HG03469 (cell line): ENCODE data around the gene KCTD12.

Source experiments
- ATAC-seq: cut with Tn5 transposase; IDR thresholded peaks from one replicate; pipeline ENCODE4 v1.9.1; 2021; ENCODE audit warnings: mild to moderate bottlenecking, moderate library complexity, moderate number of reproducible peaks; ENCODE audit not compliant: unreplicated experiment

Gene KCTD12

GRCh38 chr13:76861859-76862258 is 24.3 kb downstream of the KCTD12 start:
- no peak for ATAC-seq

- no peak for ATAC-seq
Measured at GRCh38 chr13:76860706-76861105, 25.5 kb downstream of the KCTD12 start.

- ATAC-seq, result no peak
Measured at GRCh38 chr13:76854894-76855293, 31.3 kb downstream of the KCTD12 start.

- ATAC-seq, result no peak
Measured at GRCh38 chr13:76853921-76854608, 32.1 kb downstream of the KCTD12 start.

GRCh38 chr13:76853481-76853880 is 32.7 kb downstream of the KCTD12 start:
- ATAC-seq, result no peak

GRCh38 chr13:76852986-76853385 is 33.2 kb downstream of the KCTD12 start:
- no peak for ATAC-seq

GRCh38 chr13:76851961-76852360 is 34.2 kb downstream of the KCTD12 start:
- no peak for ATAC-seq

- no peak for ATAC-seq
Measured at GRCh38 chr13:76849493-76849892, 36.7 kb downstream of the KCTD12 start.

- no peak for ATAC-seq
Measured at GRCh38 chr13:76848596-76848995, 37.6 kb downstream of the KCTD12 start.

- no peak for ATAC-seq
Measured at GRCh38 chr13:76846363-76846762, 39.8 kb downstream of the KCTD12 start.

GRCh38 chr13:76845865-76846264 is 40.3 kb downstream of the KCTD12 start:
- ATAC-seq, result no peak

GRCh38 chr13:76845367-76845766 is 40.8 kb downstream of the KCTD12 start:
- no peak for ATAC-seq

GRCh38 chr13:76837801-76838200 is 48.4 kb downstream of the KCTD12 start:
- no peak for ATAC-seq

- no peak for ATAC-seq
Measured at GRCh38 chr13:76836311-76836710, 49.9 kb downstream of the KCTD12 start.

GRCh38 chr13:76833441-76833954 is 52.7 kb downstream of the KCTD12 start:
- no peak for ATAC-seq

- ATAC-seq, result no peak
Measured at GRCh38 chr13:76832258-76832988, 53.8 kb downstream of the KCTD12 start.

GRCh38 chr13:76830805-76831204 is 55.4 kb downstream of the KCTD12 start:
- ATAC-seq, result no peak
